Measurements from ENCODE around the gene TSKS.

DNA sequence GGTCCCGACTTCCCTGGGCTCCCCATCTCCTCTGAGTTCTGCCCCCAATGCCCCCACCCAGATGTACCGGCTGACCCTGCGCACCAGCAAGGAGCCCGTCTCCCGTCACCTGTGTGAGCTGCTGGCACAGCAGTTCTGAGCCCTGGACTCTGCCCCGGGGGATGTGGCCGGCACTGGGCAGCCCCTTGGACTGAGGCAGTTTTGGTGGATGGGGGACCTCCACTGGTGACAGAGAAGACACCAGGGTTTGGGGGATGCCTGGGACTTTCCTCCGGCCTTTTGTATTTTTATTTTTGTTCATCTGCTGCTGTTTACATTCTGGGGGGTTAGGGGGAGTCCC lies 43.5 kb upstream of the TSKS start:
- TF ChIP-seq POLR2A (IDR thresholded peaks at IDR 0.05; ENCODE audit: low read depth, low read length) (no peak), POLR2AphosphoS5 (IDR thresholded peaks at IDR 0.05; ENCODE audit: low read depth, low read length) (no peak), TAF1 (IDR thresholded peaks at IDR 0.05; ENCODE audit: borderline replicate concordance, low read depth, low read length) (no peak)

All from GM12892 (cell line).